AG09319 (cell line): ENCODE measurements around the gene CRLF2.
"Not testable (repeated sequence)": the region's sequence is repeated elsewhere in the genome, so short reads cannot be mapped to it uniquely, and the experiment has no call there.

ENCODE experiments used
- DNase-seq: peaks from one replicate; pipeline ENCODE4 v3.0.0-alpha.2; 2010; ENCODE audit warnings: low read depth; ENCODE audit errors: extremely low read depth
- CTCF ChIP-seq: IDR thresholded peaks from 2 replicates; pipeline ENCODE4 v1.5.1; 2011; ENCODE audit warnings: low read depth, mild to moderate bottlenecking, inconsistent platforms, low read length, moderate library complexity

Gene CRLF2

GRCh38 chrX:1162119-1162916, 50.1 kb downstream of the CRLF2 start:
- TF ChIP-seq CTCF, result no peak

GRCh38 chrX:1159548-1159947, 52.9 kb downstream of the CRLF2 start:
- DNase-seq, result no peak
- TF ChIP-seq CTCF, result no peak

More at GRCh38 chrX:1162119-1162916, 50.1 kb downstream of the CRLF2 start:
- DNase-seq, result no peak

GRCh38 chrX:1156681-1157455, 55.6 kb downstream of the CRLF2 start:
- not testable (repeated sequence) for DNase-seq

GRCh38 chrX:1153940-1154339, 58.5 kb downstream of the CRLF2 start:
- DNase-seq, result no peak
- TF ChIP-seq CTCF, result no peak

- no peak for DNase-seq
- TF ChIP-seq CTCF, result no peak
Measured at GRCh38 chrX:1152090-1152489, 60.4 kb downstream of the CRLF2 start.

- no peak for TF ChIP-seq CTCF
- no peak for DNase-seq
Measured at GRCh38 chrX:1151378-1152077, 60.9 kb downstream of the CRLF2 start.

- DNase-seq, result no peak
- no peak for TF ChIP-seq CTCF
Measured at GRCh38 chrX:1150569-1151347, 61.7 kb downstream of the CRLF2 start.
